DMS 273 (cell line): ENCODE measurements around the gene GAP43.

ENCODE experiments used
- DNase-seq: peaks from one replicate; lab custom pipeline; 2025; ENCODE audit not compliant: unreplicated experiment; lab: John Stamatoyannopoulos, UW

Gene GAP43, protein sequence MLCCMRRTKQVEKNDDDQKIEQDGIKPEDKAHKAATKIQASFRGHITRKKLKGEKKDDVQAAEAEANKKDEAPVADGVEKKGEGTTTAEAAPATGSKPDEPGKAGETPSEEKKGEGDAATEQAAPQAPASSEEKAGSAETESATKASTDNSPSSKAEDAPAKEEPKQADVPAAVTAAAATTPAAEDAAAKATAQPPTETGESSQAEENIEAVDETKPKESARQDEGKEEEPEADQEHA

GRCh38 chr3:115623044-115623868, at the start of gene GAP43:
Gene GAP43, plus strand, starts transcription at chr3:115623510. Its CDS starts 180 bp downstream, at chr3:115623690.
- peak; percentile 92 for DNase-seq

DNA sequence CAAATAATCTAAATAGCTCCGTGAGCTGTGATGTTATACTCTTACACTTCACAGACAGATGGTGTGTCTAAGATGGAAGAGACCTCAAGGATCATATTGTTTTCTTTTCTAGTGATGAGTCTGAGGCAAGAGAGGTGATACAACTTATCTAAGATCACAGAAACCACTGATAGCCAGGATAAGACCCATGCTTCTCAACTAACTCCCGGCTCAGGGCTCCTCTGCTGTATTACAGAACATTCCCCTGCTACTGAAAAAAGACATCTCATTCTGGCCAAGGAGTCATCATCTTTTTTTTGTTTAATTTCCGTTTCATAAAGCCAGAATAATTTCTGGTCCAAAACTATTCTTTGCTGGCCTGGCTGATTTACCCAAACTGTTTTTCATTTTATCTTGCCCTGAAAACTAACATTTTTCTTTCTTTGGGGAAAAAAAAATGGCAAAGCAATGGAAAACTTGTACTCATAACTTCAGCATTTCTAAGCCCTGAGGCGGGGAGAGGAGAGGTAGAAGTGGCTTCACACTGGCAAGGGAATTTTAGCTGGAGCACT, 46.9 kb upstream of the GAP43 start:
- no peak for DNase-seq

- no peak for DNase-seq
Measured at GRCh38 chr3:115577000-115577399, 46.3 kb upstream of the GAP43 start.

DNA sequence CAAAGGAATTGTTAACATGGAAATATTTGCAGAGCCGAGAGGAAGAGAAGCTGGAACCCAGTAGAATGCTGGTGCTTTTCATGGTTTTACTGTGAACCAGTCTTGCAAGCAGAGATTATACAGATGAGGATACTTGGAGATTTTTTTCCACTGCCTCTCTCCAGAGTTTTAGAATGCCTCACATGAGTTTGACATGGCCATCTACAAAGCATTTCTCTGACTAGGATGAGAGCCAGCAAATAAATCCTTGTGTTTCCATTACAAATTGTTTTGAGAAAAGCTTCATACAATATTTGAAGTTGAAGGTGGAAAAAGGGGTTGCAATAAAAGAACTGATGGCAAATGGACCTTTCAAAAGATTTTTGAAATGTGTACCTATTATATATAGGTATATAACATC, 45.0 kb upstream of the GAP43 start:
- no peak for DNase-seq

- DNase-seq = no peak
Measured at GRCh38 chr3:115580566-115580965, 42.7 kb upstream of the GAP43 start.

GRCh38 chr3:115581362-115582135, 41.8 kb upstream of the GAP43 start:
- DNase-seq = no peak

DNA sequence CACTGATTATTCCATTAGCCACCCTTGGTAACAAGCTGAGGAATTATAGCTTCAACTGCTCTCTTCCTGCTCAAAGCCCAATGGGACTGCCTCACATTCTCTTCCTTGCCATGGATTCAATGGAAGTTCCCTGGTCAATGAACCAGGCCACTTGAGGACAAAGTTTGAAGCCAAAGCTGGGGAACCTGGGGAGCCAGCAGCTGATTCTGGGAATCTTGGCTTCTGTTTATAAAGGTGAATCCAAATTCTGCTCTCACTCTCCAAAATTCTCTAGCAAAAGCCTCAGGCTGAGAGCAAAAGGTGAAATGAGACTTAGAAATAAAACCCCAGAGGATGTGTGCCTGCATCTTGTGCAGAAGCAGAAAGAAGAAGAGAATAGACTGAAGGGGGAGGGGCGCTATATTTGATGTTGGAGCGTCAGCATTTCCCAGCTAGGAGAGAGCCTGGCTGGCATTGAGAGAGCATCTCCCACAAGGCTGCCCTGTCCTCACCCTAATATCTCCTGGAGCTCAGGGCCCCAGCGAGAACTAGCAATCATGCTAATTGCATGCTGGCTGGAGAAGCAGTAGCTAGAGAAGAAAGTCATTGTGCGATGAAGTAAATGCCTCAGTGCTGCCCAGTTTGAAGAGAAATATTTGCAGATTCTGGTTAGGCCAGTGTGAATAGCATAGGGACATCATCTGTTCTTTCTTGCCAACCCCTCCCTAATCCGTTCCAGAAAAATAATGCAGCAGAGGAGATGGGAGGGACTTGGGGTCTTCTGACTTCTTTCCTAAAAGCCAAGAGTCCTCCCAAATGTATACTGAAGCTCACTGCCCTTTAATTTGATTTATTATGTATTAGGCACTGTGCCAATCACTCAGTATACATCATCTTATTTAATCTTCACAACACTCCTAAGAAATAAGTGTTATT, 34.9 kb upstream of the GAP43 start:
- DNase-seq = no peak

DNA sequence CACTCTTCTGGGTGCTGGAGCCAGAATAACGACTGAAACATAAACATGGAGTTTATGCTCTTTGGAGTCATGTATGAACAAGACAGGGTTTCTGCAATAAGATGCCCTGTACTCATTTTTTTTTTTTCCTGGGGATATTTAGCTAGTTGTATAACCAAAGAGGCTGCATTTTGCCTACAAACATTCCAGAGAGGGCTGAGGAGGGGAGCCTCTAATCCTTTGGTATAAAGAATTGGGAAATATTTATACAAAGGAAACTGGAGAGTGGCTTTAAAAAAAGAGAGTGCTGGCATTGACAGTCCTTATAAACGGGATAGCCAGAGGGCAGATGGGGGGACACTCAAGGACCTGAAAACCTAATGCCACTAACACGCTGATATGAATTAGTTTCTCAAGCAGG, 32.4 kb upstream of the GAP43 start:
- no peak for DNase-seq

- no peak for DNase-seq
Measured at GRCh38 chr3:115595611-115596275, 27.6 kb upstream of the GAP43 start.

GRCh38 chr3:115598216-115598615, 25.1 kb upstream of the GAP43 start:
- no peak for DNase-seq

GRCh38 chr3:115602194-115602593, 21.1 kb upstream of the GAP43 start:
- no peak for DNase-seq

GRCh38 chr3:115611630-115612029, 11.7 kb upstream of the GAP43 start:
- no peak for DNase-seq

GRCh38 chr3:115615001-115615814, 8.1 kb upstream of the GAP43 start:
- DNase-seq = no peak

DNA sequence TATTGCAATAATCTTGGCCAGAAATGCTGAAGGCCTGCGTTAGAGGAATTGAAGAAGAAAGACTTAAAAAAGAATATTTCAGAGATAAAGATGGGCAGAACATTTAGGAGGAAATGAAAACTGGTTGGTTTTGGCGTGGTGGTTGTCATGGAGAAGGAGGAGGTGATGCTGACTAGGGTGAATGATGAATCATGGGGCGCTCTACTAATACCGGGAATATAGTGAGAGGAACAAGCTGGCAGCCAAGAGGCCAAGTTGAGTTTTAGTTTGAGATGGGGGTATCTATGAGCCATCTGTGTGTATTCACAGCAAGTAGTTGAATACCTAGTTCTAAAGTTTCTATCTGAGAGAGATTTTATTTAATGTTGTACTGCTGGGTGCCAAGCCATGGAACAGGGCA, 6.8 kb upstream of the GAP43 start:
- DNase-seq = no peak

DNA sequence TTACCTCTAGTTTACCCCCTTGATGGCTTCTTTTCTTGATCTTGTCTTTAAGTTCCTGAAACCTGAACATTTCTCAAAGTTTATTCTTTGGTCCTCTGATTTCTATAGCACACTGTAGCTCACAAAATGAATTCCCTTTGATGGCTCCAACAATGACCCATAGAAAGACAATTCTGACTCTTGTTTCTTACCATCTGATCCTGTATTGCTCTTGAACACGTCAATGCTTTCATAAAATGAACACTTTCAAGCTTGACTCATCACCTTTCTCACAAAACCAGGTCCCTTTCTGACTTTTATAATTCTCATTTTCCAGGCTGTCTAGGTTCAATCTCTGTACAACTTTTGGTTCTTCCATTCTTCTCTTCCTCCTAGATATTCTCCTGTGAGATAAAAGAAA, 5.7 kb upstream of the GAP43 start:
- DNase-seq = no peak

DNA sequence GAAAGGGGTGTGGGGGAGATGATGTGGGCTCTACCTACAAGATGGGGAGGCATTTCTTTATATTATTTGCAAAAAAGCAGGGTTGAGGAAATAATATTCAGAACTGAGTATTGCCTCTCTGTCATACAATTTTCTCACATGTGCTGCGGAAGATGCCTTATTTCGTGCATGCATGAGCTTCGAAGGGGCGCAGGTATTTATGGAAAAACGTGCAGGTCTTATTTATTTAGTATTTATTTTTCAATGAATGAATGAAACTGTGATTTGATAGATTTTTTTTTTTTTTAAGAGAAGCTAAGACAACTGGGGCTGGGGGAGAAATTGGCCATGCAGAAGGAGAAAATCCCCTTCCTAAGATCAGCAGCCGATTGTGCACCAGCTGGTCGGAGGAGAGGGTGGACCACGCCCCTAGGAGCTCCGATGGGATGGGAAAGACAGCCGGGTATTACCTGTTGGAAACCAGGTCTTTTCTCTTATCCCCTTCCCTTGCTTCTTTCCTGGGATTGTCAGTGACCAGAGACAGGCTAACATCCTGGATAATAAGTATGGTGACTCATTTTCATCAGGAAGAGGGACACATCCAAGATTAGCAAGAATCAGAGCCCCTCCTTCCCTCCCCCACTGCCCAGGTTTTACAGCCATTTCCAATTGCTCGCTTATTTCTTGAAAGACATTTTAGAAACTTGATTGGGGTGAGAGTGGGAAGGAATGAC, 875 bp downstream of the GAP43 start:
- DNase-seq = peak; percentile 52

DNA sequence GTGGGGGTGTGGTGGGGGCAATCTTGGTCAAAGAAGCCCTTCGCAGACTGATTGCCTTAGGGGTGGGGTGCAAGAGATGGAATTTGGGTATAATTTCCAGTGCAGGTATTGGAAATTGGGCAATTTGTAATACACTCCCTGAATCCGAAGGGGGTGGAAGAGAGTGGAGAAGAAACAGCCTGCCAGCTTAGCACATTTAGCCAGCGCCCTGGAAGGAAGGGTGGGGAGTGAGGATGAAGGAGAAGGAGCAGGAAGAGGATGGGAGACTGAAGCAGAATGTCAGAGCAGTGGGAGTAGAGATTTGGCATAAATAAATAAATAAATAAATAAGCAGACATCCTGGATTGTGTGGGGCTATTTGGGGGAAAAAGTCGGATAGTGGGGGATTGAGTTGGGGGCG, 1.6 kb downstream of the GAP43 start:
- DNase-seq = peak; percentile 24

GRCh38 chr3:115626006-115626409, 2.7 kb downstream of the GAP43 start:
- peak; percentile 56 for DNase-seq
